HepG2 (cell line): Measurements from ENCODE around the gene ADM5. TPM values are rescaled to one million over a fixed set of nuclear protein-coding genes. Genes with fewer than 3 reads are reported as not detected.

Experiments
- ATAC-seq: fragments of 200-7000 bp; cut with Tn5 transposase; 3 replicates; pipeline ENCODE4 v1.9.1; 2020; ENCODE audit warnings: mild to moderate bottlenecking, moderate library complexity
- BruUV-seq: library from RNA; stranded (reverse); fragments of 400-500 nt; replicated peaks from 2 replicates; lab custom pipeline; 2021; lab: Mats Ljungman, UMichigan
- CTCF ChIA-PET: fragments of 300-600 bp; formaldehyde crosslinking; extraction: SDS; loops from one replicate; lab custom pipeline; 2021; ENCODE audit warnings: low total read pairs, inconsistent platforms, low intra/inter-chr PET ratio; lab: Yijun Ruan, JAX
- POLR2A ChIA-PET: fragments of 350-600 bp; sonication (Branson Sonifier 250); formaldehyde crosslinking; loops from one replicate; lab custom pipeline; 2020; ENCODE audit warnings: antibody characterized with exemption, inconsistent platforms; lab: Yijun Ruan, JAX
- DNase-seq: peaks from one replicate; pipeline ENCODE4 v3.0.0-alpha.2; 2015; ENCODE audit warnings: low spot score
- FAIRE-seq: peaks from 3 replicates; lab custom pipeline; 2011; peaks lifted over from hg19 to GRCh38; lab: Jason Lieb, UNC
- H2AFZ ChIP-seq: one replicate; pipeline ENCODE4 v1.6.1; 2011; ENCODE audit warnings: low read length, inconsistent platforms
- H3K27ac ChIP-seq: fragments of 300-600 bp; 3 replicates; pipeline ENCODE4 v1.8.0; 2011; ENCODE audit warnings: mixed run types, mild to moderate bottlenecking, mixed read lengths, low read length, inconsistent platforms; ENCODE audit not compliant: insufficient read depth; ENCODE audit errors: extremely low read length
- H3K27me3 ChIP-seq, 2 experiments: fragments of 200-600 bp in 1 of 2; 2 replicates in 1 of 2; 3 replicates in 1 of 2; pipeline versions ENCODE4 v1.6.0 to v1.8.0; 2011; ENCODE audit warnings: low read length in 2 of 2, mild to moderate bottlenecking in 2 of 2, moderate library complexity in 2 of 2, inconsistent platforms in 1 of 2; ENCODE audit not compliant: insufficient read depth in 2 of 2, control insufficient read depth in 1 of 2
- H3K36me3 ChIP-seq, 2 experiments: fragments of 200-600 bp in 1 of 2; replicated peaks in 1 of 2; 2 replicates in 1 of 2; 3 replicates in 1 of 2; pipeline versions ENCODE4 v1.5.1 to v1.8.0; 2011; ENCODE audit warnings: low read length in 2 of 2, inconsistent platforms in 1 of 2; ENCODE audit not compliant: insufficient read depth in 2 of 2, control insufficient read depth in 1 of 2
- H3K4me1 ChIP-seq: 2 replicates; pipeline ENCODE4 v1.5.1; 2012; ENCODE audit warnings: low read length, inconsistent platforms; ENCODE audit not compliant: insufficient read depth
- H3K4me2 ChIP-seq: 2 replicates; pipeline ENCODE4 v1.6.0; 2011; ENCODE audit warnings: low read depth, low read length, inconsistent platforms
- H3K4me3 ChIP-seq, 3 experiments: fragments of 200-600 bp in 1 of 3; sonication (generic), shearing (Covaris generic) in 1 of 3; replicated peaks in 1 of 3; 2 replicates each; pipeline ENCODE4 v1.5.1; 2011 to 2016; ENCODE audit warnings: low read length in 3 of 3, inconsistent platforms in 2 of 3, low read depth in 2 of 3, mild to moderate bottlenecking in 2 of 3, control low read depth in 1 of 3, mixed read lengths in 1 of 3; ENCODE audit not compliant: insufficient read depth in 1 of 3
- H3K79me2 ChIP-seq: one replicate; pipeline ENCODE4 v1.6.1; 2011; ENCODE audit warnings: low read length, inconsistent platforms; ENCODE audit not compliant: insufficient read depth
- H3K9ac ChIP-seq: 2 replicates; pipeline ENCODE4 v1.6.0; 2011; ENCODE audit warnings: mild to moderate bottlenecking, low read depth, low read length, inconsistent platforms; ENCODE audit not compliant: insufficient read depth
- H3K9me3 ChIP-seq: 2 replicates; pipeline ENCODE4 v1.5.1; 2012; ENCODE audit warnings: mild to moderate bottlenecking, low read length
- H4K20me1 ChIP-seq: 2 replicates; pipeline ENCODE4 v1.6.0; 2011; ENCODE audit warnings: inconsistent platforms, mild to moderate bottlenecking, low read length, moderate library complexity; ENCODE audit not compliant: insufficient read depth
- ARNT2 ChIP-seq: sonication (generic); formaldehyde crosslinking; IDR thresholded peaks from 2 replicates; pipeline ENCODE4 v1.8.0; 2022; ENCODE audit warnings: mild to moderate bottlenecking, low read depth, missing genetic modification reagents, moderate library complexity
- RBFOX2 ChIP-seq: fragments of 200-400 bp; formaldehyde crosslinking; IDR thresholded peaks from 2 replicates; pipeline ENCODE4 v1.6.1; 2017; ENCODE audit warnings: low read depth, mild to moderate bottlenecking, low read length
- SKIL ChIP-seq: sonication (generic); formaldehyde crosslinking; IDR thresholded peaks from 2 replicates; pipeline ENCODE4 v1.8.0; 2022; ENCODE audit warnings: missing genetic modification reagents, mild to moderate bottlenecking, moderate library complexity, borderline replicate concordance
- ZBTB43 ChIP-seq: sonication (generic); formaldehyde crosslinking; conservative IDR thresholded peaks from 2 replicates; pipeline ENCODE4 v1.4.0; 2020; ENCODE audit warnings: missing genetic modification reagents
- ZNF430 ChIP-seq: sonication (generic); formaldehyde crosslinking; IDR thresholded peaks from 2 replicates; pipeline ENCODE4 v1.9.0; 2021; ENCODE audit warnings: mild to moderate bottlenecking, missing genetic modification reagents
- ZSCAN9 ChIP-seq: IDR thresholded peaks from 2 replicates; pipeline ENCODE4 v1.6.1; 2016; ENCODE audit warnings: borderline replicate concordance
- WGBS: methylation state at CpG from one replicate; pipeline ENCODE4 v1.1.6; 2017; ENCODE audit warnings: low lambda C conversion rate; 5-methylcytosine and 5-hydroxymethylcytosine counted together
- in situ Hi-C: cut with HindIII; loops from 2 replicates; pipeline ENCODE4 v1.10.0; 2017; ENCODE audit warnings: low pct_unique_long_range_greater_than_20kb; ENCODE audit not compliant: extremely low pct_ligation_motif_present
- intact Hi-C: fragments of 100-400 bp; cut with micrococcal nuclease; formaldehyde crosslinking; loops from one replicate; pipeline ENCODE4 v1.10.0; 2022; ENCODE audit not compliant: unreplicated experiment
- polyA plus RNA-seq, 8 experiments: library from polyadenylated mRNA; depleted of rRNA in 3 of 8; stranded (reverse) in 7 of 8; unstranded in 1 of 8; fragments of >200 nt; fragmentation: Illumina TruSeq in 4 of 8; extraction: Trizol in 4 of 8; gene quantifications; 2 replicates each; pipeline versions ENCODE4 v1.2.1 to v1.2.3, GENCODE V29; 2011 to 2016; ENCODE audit warnings: low read depth in 4 of 8, missing spikeins in 1 of 8, mixed read lengths in 1 of 8; ENCODE audit not compliant: insufficient read depth in 1 of 8
- total RNA-seq, 5 experiments: library from RNA; depleted of rRNA; stranded (reverse); fragments of >200 nt; fragmentation: Illumina TruSeq; extraction: Trizol; gene quantifications; 2 replicates each; pipeline ENCODE4 v1.2.3, GENCODE V29; 2016; ENCODE audit warnings: low read depth in 1 of 5

The ADM5 gene
- total and polyA plus RNA-seq, 2 of the 13 experiments (the other 11 are each of a cell fraction or from before 2014, with no cell fraction given): 2.7 to 4.1 TPM

- WGBS: 99% methylated on average over 68 of the region's 72 CpGs
- no peaks in the 10 kb centered on the region for H3K79me2 ChIP-seq
- ChIA-PET CTCF (no interaction called here), POLR2A (no interaction called here)
- H3K9me3 ChIP-seq: no peaks in the 10 kb centered on the region
- H3K4me3 ChIP-seq: no peak overlapping the region
- no peak overlapping the region for H2AFZ ChIP-seq
- no peak overlapping the region for H3K27ac ChIP-seq
- TF ChIP-seq ZSCAN9 (CRISPR knock-in tag): no peak
- TF ChIP-seq RBFOX2: peak; percentile 33; the same call in 1 of the 2 replicates
- no peak overlapping the region for H3K9ac ChIP-seq
- H3K4me2 ChIP-seq: no peak overlapping the region
- no peak for ATAC-seq
- H3K4me1 ChIP-seq: peaks cover 17% of the 10 kb centered on the region
- peaks cover 31 to 46% of the 10 kb centered on the region in 2 experiments; a peak in 4 of 5 replicates for H3K36me3 ChIP-seq
- FAIRE-seq: no peak
- H4K20me1 ChIP-seq: no peaks in the 10 kb centered on the region
- intact Hi-C loops (no loop called here), in situ Hi-C loops (no loop called here)
- H3K27me3 ChIP-seq: no peaks in the 10 kb centered on the region
- no TSS peak for BruUV-seq
- no peak for DNase-seq
These were observed 38.2 kb upstream of the ADM5 start for GRCh38 chr19:49651029-49651819.

GRCh38 chr19:49651820-49652550, 37.4 kb upstream of the ADM5 start:
- peaks cover 15% of the 10 kb centered on the region for H3K4me1 ChIP-seq
- no peaks in the 10 kb centered on the region for H3K9me3 ChIP-seq
- no peak overlapping the region for H3K4me2 ChIP-seq
- H3K9ac ChIP-seq: no peak overlapping the region
- ChIA-PET POLR2A (no interaction called here), CTCF (no interaction called here)
- ATAC-seq (no peak), FAIRE-seq (no peak), DNase-seq (no peak)
- BruUV-seq: no TSS peak
- TF ChIP-seq SKIL (CRISPR knock-in tag): no peak
- no peak for TF ChIP-seq ZNF430 (CRISPR knock-in tag)
- TF ChIP-seq ZBTB43: no peak
- no peak for TF ChIP-seq ARNT2 (CRISPR knock-in tag)
- no peak overlapping the region for H3K4me3 ChIP-seq
- no peaks in the 10 kb centered on the region for H4K20me1 ChIP-seq
- no peaks in the 10 kb centered on the region for H3K79me2 ChIP-seq
- intact Hi-C loops (no loop called here), in situ Hi-C loops (no loop called here)
- H3K27me3 ChIP-seq: no peaks in the 10 kb centered on the region
- H2AFZ ChIP-seq: no peak overlapping the region
- H3K36me3 ChIP-seq: peaks cover 32 to 47% of the 10 kb centered on the region in 2 experiments; a peak in 4 of 5 replicates
- 98% methylated on average over 104 of the region's 110 CpGs for WGBS
- no peak overlapping the region for H3K27ac ChIP-seq
